Measurements from ENCODE around the gene CAMTA1.
A peak's percentile ranks its signal among the peaks of the same experiment; 100 is the strongest.

Gene CAMTA1

DNA sequence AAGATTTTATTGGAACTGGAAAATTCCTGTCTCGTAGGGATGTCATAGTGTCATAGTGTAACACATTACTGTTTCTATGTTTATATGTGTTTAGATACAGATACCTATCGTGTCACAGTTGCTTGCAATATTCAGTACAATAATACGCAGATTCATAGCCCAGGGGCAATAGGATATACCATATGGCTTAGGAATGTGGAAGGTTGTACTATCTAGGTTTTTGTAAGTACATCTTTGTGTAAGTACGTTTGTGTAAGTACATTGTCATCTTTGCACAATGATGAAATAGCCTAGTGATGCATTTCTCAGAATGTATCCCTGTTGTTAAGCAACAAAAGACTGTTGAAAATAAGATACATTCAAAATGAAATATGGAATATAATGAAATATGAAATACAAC lies 68.9 kb downstream of the CAMTA1 start:
- TF ChIP-seq, protein P1, sequence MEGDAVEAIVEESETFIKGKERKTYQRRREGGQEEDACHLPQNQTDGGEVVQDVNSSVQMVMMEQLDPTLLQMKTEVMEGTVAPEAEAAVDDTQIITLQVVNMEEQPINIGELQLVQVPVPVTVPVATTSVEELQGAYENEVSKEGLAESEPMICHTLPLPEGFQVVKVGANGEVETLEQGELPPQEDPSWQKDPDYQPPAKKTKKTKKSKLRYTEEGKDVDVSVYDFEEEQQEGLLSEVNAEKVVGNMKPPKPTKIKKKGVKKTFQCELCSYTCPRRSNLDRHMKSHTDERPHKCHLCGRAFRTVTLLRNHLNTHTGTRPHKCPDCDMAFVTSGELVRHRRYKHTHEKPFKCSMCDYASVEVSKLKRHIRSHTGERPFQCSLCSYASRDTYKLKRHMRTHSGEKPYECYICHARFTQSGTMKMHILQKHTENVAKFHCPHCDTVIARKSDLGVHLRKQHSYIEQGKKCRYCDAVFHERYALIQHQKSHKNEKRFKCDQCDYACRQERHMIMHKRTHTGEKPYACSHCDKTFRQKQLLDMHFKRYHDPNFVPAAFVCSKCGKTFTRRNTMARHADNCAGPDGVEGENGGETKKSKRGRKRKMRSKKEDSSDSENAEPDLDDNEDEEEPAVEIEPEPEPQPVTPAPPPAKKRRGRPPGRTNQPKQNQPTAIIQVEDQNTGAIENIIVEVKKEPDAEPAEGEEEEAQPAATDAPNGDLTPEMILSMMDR (IDR thresholded peaks at IDR 0.05; ENCODE audit: borderline replicate concordance, control extremely low read depth, extremely low read depth, insufficient read depth, missing control alignments): no peak
- in situ Hi-C loops (cut with MboI; ENCODE audit: low sequenced_read_pairs, unreplicated experiment): no loop called here
- DNase-seq (ENCODE audit: low spot score): no peak

DNA sequence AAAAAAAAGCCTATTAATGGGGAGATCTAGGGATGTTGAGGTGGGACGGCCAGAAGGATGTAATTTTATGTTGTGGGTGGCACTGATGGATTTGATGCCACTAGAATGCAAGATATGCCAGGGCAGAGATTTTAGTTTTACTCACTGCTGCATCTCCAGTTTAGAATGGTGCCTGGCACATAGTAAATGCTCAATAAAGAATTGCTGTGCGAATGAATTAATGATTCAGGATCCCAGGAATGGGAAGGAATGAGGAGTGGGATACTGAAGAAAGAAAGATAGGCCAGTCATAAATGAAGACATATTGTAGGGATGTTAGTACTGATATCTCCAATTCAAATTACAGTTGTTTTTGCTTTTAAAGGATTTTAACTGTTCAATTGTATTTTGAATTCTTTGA lies 72.6 kb downstream of the CAMTA1 start:
- TF ChIP-seq, protein P1 (IDR thresholded peaks at IDR 0.05; ENCODE audit: borderline replicate concordance, control extremely low read depth, extremely low read depth, insufficient read depth, missing control alignments): no peak
- in situ Hi-C loops (cut with MboI; ENCODE audit: low sequenced_read_pairs, unreplicated experiment): no loop called here

DNA sequence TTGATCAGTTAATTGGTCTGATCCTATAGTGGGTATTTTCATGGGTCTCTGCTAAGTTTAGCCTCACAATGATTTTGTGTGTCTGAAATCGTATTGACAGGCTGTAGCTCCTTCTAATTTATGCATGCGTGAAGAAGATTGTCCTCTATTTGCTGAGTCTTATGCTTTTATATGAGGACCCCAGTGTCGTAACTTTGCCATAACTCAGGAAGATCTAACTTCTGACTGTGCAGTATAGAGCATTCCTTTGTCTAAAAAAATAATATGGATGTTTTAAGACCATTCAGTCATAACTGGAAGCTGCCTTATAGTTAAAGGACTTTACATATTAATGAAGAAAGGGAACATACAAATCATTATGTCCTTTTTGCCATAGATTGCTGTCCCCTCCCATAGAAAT lies 73.3 kb downstream of the CAMTA1 start:
- TF ChIP-seq, protein P1 (IDR thresholded peaks at IDR 0.05; ENCODE audit: borderline replicate concordance, control extremely low read depth, extremely low read depth, insufficient read depth, missing control alignments): no peak
- DNase-seq (ENCODE audit: low spot score): no peak
- in situ Hi-C loops (cut with MboI; ENCODE audit: low sequenced_read_pairs, unreplicated experiment): no loop called here

More for the DNA sequence above, 72.6 kb downstream of the CAMTA1 start:
- no peak for DNase-seq (ENCODE audit: low spot score)

DNA sequence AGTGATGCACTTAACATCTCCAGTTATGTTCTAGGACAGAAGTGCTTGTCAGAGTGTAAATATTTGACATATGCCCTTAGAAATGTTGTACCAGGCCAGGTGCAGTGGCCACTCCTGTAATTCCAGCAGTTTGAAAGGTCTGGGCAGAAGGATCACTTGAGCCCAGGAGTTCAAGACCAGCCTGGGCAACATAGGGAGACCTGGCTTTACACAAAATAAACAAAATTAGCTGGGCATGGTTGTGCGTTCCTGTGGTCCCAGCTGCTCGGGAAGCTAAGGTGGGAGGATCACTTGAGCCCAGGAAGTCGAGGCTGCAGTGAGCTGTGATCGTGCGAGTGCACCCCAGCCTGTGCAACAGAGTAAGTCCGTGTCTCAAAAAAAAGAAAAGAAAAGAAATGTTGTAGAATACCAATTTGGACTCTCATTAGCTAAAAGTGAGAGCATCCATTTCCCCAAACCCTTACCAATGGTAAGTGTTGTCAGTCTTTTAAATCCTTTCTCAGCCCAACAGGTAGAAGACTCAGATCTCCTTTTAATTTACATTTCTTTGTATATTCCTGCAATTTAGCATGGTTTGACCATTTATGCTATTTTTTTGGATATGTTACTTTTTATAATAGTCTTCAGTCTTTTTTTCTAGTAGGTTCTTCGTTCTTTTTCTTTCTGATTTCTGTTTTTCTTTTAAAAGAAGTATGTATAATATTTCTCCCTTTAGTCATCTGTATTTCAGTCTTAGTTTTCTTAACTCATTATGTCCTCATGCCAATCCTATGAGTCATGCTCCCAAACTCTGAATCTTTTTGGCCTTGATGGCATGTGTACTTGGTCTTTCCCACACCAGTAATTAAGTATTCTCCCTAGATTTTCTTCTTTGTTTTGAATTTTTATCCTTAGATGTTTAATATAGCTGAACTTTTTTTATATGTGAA lies 74.4 kb downstream of the CAMTA1 start:
- TF ChIP-seq, protein P1 (IDR thresholded peaks at IDR 0.05; ENCODE audit: borderline replicate concordance, control extremely low read depth, extremely low read depth, insufficient read depth, missing control alignments): no peak
- DNase-seq (ENCODE audit: low spot score): no peak
- in situ Hi-C loops (cut with MboI; ENCODE audit: low sequenced_read_pairs, unreplicated experiment): no loop called here

DNA sequence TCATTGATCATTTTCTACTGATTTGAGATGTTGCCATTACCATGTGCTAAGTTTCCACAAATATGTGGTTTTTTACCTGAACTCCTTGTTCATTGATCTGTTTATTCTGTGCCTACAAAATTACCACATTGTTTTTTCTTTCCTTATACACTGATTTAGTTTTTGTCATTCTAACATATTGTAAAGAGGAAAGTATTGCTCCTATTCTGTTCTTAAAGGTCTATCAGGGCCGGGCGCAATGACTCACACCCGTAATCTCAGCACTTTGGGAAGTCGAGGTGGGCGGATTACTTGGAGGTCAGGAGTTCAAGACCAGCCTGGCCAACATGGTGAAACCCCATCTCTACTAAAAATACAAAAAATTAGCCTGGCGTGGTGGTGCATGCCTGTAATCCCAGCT lies 75.1 kb downstream of the CAMTA1 start:
- DNase-seq (ENCODE audit: low spot score): no peak
- TF ChIP-seq, protein P1 (IDR thresholded peaks at IDR 0.05; ENCODE audit: borderline replicate concordance, control extremely low read depth, extremely low read depth, insufficient read depth, missing control alignments): no peak
- in situ Hi-C loops (cut with MboI; ENCODE audit: low sequenced_read_pairs, unreplicated experiment): no loop called here

DNA sequence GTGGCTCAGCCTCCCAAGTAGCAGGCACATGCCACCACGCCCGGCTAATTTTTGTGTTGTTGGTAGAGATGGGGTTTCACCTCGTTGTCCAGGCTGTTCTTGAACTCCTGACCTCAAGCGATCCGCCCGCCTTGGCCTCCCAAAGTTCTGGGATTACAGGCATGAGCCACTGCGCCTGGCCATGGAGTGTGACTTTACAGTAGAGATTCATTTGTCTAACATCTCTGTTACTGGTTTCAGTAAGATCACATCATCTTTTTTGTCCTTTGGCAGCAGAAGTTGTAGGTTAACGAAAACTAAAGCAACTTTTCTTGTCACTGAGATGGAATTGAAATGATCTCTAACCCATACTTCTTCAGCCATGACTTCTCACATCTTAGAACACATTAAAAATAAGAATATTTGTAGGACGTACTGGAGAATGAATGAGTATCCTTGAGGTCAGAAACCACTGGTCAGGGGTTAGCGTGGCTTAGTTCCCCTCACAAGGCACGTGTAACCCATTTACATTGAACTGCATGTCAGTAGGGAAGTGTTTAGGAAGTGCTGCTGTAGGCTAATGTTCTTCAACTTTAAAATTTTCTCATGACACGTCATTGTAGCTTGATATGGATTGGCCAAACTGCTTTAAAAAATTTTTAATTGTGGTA lies 75.9 kb downstream of the CAMTA1 start:
- peak; percentile 18 for DNase-seq (ENCODE audit: low spot score)
- in situ Hi-C loops (cut with MboI; ENCODE audit: low sequenced_read_pairs, unreplicated experiment): no loop called here
- TF ChIP-seq, protein P1 (IDR thresholded peaks at IDR 0.05; ENCODE audit: borderline replicate concordance, control extremely low read depth, extremely low read depth, insufficient read depth, missing control alignments): no peak
